Mucosa of gallbladder (tissue), 1 donor: ENCODE data around the gene TINAGL1. TPM values are rescaled to one million over a fixed set of nuclear protein-coding genes. Genes with fewer than 3 reads are reported as not detected.

Experiments
- DNase-seq: peaks from one replicate; pipeline ENCODE4 v3.0.0-alpha.2; 2020; ENCODE audit warnings: low spot score
- total RNA-seq: library from RNA; stranded (reverse); gene quantifications from one replicate; pipeline ENCODE4 v1.2.1, GENCODE V29; 2021
- donor health status: DM: no; HTN: no; CAD: no.

The TINAGL1 gene
- total RNA-seq, 1 donor from 2014 or later = 169 TPM

DNA sequence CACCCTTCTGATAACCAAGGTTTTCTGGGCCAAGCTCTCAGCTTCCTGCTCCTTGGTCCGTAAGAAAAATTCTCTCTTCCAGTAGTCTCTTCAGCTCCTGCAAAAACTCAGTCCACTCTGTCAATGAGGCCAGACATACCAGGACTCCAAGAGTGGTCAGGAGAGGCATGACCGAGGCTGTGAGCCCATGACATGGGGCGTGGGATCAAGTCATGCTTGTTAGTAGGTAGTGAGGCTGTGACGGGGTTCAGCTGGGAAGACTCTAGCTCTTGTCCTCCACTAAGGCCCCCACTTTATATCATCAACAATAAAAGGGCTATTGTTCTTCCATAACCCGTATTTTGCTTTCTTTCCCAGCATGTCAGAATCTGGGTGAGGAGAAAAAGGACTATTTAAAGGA, 31.0 kb downstream of the TINAGL1 start:
- DNase-seq = no peak

DNA sequence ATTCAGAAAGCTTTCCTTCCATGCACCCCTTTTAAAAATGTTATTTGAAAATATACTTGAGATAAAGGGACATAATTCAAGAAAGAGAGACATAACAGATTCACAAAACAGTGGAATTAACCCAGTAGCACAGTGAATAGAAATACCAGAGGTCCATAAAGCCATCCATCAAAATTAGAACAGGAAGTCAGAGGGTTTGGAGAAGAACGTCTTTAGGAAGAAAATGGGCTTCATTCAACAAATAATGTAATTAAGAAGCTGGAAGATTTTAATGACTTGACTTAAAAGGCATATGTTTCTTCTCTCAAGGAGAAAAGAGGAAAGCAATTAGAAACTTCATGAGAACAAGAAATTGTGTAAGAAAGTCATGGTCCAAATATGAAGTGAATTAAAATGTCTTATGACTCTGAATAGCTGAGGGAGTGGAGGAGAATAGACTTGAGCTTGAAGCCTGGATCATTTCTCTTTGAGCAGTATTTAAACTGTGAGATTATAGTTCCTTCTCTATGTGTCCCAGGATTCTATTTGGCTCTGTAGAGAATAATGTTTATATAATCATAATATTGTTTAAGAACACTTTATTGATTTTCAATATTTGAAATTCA, 33.3 kb downstream of the TINAGL1 start:
- no peak for DNase-seq

DNA sequence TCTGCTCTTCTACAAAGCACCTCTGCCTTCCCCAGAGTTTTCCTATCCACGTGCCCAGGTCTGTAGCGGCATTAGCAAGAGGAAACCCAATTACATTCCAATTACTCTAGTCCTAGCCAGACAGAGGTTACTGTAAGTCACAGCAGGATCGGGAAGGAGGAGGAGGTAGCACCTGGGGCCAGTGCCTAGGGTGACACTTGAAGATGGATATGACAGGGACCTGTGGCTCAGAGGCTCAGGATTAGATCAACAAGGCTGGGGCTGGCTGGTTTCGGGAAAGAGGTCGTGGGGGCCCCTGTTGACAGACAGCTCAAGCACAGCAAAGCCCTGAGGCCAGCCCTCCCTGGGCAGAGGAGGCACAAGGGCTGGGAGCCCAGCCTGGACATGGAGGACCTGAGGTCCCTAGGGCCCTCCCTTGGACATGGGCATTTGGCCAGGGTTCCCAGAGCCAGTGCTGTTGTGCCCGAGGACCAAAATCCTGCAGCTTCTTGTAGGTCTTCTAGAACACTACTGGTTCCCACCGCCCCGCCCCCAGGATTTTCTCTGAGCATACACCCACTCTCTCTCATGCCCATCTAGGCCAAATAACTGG, 38.2 kb downstream of the TINAGL1 start:
- no peak for DNase-seq

DNA sequence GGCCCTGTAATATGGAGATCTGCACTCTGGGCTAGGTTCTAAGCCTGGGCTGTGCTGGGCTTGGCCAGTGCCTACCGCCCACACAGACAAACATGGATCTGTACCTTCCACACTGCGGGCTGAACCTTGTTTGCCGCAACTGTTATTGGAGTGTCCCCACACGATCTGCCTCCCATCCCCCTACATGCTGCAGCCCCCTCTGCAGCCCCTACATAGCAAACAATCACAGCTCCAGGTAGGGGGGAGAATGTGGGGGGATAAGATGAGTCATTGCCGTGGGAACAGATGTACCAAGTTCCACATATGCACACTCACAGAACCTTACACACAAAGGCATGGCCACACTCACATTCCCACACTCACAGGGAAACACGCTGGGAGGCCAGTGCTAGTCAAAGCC, 39.1 kb downstream of the TINAGL1 start:
- DNase-seq = no peak

DNA sequence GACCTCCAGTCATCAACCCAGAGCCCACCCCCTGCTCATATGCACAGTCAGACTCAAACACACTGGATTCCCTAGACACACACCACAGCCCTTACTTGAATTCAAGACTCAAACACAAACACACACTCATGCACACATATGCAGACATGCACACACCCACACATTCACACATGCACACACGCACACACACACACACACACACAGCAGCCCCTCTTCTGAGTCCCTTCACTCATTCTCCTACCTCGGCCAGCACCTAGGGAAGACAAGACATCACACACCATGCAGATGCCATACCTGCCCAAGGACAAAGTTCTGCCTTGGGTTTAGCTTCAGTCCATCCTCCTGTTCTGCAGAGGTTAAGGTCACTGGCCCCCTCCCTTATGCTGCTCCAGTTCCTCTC, 39.6 kb downstream of the TINAGL1 start:
- no peak for DNase-seq

DNA sequence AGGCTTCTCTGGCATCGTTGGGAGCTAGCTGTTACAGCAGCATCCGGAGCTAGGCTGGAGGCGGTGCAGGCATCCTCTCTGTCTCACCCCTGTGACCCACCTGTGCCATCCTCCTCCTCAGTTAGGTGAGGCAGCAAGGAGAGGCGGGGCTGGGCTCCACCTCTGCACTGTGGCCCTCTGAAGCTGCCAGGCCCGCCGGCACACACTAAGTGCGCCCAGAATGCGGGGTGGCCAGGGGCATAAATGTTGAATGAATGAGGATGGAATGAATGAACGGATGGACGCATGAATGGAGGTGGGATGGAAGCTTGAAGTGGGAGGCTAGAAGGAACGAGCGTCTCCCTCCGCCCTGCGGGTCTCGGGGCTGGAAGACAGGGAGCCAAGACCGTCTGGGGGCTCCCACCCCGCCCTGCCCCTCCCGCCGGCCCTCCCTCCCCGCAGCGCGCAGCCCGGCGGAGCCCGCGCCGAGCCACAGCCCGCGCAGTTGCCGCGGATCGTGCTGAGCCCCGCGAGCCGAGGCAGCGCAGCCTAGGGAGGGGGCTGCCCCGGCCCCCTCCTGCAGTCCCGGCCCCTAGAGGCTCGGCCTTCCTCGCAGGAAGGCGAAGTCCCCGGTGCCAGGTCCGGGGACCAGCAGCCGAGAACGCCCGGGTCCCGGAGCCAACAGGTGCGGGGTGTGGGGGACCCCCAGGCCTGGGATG, 41.1 kb downstream of the TINAGL1 start, which contains the start of gene HCRTR1:
HCRTR1 (plus strand) TSS at position 472 of the 698 bp plus-strand sequence. CDS start 1,504 bp downstream, outside the sequence.
- no peak for DNase-seq

DNA sequence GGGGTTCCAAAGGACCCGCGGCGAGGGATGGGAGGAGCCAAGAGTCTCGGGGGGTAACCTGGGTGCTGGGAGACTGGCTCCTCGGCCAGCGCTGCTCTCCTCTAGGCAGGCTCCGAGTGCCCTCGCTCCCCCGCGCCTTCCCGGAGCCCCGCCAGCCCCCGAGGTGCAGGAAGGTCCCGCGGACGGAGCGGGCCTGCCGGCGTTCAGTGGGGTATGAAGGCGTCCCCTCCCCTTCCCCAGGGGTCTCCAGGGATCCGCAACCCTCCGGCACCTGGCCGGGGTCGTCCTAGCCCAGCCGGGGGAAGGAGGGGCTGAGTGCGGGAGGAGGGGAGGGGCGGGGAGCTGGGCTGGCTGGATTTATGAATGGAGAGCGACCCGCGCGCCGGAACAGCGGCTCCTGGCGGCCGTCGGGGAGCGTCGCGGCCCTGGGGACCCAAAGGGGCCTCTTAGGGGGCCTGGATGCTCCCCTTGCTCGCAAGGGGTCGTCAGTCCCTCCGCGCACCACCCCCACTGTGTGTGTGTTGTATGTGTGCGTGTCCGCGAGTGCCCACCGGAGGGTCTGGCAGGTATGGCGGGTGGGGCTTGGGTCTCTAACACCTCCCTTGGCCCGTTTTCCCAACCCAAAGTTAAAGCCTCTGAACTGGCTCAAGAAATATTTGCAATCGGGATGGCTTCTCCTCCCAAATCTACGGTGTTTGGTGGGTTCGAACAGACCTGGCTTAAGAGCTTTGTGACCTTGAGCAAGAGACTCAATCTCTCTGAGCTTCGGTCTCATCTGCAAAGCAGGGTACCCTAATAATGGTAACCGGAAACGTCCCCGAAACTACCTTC, 41.8 kb downstream of the TINAGL1 start:
- DNase-seq = no peak

DNA sequence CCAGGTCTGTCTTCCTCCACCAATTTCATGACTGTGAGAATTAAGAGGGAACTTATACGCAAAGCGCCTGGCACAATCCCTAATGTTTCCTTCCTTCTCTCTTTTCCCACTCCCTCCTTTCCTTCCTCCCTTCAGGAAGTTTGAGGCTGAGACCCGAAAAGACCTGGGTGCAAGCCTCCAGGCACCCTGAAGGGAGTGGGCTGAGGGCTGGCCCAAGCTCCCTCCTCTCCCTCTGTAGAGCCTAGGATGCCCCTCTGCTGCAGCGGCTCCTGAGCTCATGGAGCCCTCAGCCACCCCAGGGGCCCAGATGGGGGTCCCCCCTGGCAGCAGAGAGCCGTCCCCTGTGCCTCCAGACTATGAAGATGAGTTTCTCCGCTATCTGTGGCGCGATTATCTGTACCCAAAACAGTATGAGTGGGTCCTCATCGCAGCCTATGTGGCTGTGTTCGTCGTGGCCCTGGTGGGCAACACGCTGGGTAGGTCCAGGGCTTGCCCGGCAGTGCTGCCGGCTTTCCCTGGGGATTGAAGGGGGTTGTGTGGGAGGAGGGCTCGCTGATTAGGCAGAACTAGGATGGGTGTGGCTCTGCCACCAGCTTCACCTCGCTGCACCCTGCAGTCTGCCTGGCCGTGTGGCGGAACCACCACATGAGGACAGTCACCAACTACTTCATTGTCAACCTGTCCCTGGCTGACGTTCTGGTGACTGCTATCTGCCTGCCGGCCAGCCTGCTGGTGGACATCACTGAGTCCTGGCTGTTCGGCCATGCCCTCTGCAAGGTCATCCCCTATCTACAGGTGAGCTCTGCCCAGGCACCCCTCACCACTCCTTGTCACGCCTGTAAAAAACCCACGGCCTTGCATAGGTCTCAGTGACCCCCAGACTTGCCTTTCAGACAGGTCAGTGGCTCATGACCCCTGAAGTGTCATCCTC, 42.9 kb downstream of the TINAGL1 start:
- DNase-seq = no peak

DNA sequence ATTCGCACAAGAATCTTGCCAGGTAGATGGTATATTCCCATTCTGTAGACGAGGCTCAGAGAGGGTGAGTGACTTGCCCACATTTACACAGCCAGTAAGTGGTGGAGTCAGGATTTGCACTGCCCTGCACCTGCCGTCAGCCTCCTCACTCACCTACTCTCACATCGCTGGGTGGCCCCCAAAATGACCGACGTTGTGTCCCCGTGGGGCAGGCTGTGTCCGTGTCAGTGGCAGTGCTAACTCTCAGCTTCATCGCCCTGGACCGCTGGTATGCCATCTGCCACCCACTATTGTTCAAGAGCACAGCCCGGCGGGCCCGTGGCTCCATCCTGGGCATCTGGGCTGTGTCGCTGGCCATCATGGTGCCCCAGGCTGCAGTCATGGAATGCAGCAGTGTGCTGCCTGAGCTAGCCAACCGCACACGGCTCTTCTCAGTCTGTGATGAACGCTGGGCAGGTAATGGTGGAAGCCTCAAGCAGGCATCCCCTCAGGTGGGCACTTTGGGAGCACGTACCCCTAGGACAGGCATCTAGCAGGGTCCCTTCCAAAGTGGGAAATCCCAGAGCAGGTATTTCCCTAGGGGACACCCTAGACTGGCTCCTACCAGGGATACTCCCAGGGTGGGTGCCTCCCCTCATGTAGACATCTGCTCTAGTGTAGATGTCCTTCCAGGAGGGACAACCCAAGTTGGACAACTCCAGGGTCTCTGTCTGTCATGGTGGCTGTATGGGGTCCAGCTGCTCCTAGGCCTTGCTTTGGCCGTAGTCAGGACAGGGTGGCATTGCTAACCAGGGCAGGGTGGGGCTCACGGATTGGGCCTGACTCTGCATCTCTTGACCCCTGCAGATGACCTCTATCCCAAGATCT, 44.5 kb downstream of the TINAGL1 start:
- DNase-seq = no peak

DNA sequence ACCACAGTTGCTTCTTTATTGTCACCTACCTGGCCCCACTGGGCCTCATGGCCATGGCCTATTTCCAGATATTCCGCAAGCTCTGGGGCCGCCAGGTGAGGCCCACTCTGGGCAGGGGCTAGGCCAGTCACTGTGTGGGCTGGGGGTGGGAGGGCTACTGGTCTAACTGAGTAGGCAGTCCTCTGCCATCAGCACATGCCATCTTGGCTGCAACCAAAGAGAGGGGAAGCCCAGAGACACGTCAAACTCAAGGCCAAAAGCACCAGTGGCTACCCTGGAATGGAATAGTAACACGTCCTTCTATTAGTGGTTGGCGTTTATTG, 45.1 kb downstream of the TINAGL1 start:
- DNase-seq = no peak

DNA sequence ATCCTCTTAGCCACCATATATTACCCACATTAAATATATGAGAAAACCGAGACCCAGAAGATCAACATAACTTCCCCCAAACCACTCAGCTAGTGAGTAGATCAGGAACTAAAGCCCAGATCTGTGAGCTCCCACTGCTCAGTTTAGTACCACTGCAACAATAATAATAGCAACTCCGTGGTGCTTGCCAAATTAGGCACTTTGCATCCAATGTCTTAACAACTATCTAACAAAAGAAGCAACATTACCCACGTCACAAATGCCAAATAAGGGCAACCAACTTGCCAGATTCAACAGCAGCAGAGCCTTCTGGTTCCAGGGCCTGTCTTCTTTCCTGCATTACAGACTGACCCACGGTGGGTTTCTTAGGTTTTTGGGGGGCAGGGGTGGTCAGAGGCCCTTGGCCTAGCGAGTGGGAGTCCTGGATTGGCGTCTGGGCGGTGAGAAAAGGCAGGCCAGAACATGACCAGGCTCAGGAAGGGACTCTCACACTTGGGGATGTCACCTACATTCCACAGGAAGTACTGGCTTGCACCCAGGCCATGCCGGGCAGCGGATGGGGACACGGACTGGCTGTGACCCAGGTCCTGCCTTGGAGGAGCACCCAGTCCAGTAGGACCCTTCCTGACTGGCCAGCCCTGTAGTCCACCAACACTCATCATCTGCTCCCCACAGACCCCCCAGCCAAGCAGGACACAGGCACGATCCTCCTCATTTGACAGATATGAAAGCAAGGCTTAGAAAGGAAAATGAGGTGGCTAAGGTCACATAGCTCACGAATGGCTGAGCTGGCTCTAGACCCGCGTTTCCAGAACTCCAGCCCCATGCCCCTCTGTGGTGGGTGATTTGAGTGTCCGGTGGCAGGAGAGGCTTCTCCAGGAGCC, 45.8 kb downstream of the TINAGL1 start:
- no peak for DNase-seq

DNA sequence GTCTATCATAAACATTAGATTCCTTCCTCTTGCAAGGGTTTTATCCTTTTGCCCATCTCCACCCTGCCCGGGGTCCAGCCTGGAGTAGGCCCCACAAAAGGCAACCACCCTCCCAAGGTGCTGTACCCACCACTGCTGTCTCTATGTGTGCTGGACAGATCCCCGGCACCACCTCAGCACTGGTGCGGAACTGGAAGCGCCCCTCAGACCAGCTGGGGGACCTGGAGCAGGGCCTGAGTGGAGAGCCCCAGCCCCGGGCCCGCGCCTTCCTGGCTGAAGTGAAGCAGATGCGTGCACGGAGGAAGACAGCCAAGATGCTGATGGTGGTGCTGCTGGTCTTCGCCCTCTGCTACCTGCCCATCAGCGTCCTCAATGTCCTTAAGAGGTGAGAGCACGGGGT, 47.0 kb downstream of the TINAGL1 start:
- DNase-seq = no peak

DNA sequence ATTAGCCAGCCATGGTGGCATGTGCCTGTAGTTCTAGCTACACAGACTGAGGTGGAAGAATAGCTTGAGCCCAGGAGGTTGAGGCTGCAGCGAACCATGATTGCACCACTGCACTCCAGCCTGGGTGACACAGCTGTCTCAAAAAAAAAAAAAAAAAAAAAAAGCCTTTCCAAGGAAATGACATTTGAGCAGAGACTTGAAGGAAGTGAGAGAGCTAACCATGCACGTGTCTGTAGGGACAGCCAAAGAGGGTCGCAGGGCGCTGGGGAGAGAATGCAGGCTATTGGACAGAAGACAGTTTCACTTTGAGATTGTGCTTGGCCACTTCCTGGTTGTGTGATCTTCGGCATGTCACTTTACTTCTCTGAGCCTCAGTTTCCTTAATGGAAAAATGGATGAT, 48.0 kb downstream of the TINAGL1 start:
- DNase-seq = no peak

DNA sequence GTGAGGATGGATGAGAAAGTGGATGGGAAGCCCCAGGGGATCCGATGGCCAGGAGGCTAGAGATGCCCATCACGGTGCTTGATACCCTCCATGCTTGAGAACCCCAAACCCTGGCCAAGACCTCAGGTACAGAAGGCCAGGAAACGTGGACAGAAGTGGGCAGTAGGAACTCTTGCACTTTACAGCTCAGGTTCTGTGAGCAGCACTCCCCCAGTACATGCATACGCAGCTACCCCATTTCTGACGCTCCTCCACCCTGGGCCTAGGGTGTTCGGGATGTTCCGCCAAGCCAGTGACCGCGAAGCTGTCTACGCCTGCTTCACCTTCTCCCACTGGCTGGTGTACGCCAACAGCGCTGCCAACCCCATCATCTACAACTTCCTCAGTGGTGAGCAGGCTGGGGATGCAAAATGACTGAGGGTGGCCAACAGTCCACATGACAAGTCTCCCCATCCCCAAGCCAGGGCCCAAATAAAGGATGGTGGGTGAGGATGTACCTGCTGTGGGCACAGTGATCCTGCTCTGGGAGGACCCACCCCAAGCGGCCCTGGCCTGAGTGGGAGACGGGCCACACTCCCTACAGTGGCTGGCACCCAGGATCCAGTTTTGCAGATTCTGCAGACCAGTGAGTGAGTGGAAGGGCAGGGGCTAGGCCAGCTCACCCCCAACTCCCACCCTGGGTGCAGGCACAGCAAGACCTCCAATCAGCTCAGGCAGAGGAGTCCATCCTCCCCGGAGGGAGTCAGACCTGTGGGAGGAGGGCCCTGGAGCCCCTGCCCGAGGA, 48.6 kb downstream of the TINAGL1 start:
- no peak for DNase-seq

DNA sequence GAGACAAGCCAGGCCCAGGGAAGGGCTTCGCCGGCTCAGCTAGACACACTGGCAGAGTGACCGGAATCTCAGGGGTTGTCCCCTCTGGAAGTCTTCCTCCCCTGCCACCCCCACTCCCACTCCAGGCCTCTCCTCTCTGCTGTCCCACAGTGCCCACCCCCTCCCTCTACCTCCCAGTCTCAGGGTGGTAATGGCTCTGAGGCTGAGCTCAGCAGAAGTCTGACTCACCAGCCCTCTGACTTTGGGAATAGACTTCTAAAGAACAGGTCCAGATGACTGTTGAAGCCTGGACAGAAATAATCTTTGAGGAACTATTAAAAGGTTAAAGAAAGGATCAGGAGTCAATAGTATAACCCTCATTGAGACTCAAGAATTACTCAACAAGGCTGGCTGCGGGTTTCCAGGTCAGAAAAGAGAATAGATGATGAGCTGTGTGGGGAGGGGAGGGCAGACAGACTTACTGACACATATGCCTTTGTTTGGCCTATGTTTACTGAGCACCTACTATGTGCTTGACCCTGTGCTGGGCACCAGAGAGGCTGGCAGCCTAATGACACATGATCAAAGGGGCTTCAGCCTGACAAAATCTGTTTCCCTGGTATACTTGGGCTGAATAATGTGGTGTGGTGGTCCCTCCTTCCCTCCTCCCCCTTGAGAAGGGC, 49.4 kb downstream of the TINAGL1 start:
- no peak for DNase-seq

DNA sequence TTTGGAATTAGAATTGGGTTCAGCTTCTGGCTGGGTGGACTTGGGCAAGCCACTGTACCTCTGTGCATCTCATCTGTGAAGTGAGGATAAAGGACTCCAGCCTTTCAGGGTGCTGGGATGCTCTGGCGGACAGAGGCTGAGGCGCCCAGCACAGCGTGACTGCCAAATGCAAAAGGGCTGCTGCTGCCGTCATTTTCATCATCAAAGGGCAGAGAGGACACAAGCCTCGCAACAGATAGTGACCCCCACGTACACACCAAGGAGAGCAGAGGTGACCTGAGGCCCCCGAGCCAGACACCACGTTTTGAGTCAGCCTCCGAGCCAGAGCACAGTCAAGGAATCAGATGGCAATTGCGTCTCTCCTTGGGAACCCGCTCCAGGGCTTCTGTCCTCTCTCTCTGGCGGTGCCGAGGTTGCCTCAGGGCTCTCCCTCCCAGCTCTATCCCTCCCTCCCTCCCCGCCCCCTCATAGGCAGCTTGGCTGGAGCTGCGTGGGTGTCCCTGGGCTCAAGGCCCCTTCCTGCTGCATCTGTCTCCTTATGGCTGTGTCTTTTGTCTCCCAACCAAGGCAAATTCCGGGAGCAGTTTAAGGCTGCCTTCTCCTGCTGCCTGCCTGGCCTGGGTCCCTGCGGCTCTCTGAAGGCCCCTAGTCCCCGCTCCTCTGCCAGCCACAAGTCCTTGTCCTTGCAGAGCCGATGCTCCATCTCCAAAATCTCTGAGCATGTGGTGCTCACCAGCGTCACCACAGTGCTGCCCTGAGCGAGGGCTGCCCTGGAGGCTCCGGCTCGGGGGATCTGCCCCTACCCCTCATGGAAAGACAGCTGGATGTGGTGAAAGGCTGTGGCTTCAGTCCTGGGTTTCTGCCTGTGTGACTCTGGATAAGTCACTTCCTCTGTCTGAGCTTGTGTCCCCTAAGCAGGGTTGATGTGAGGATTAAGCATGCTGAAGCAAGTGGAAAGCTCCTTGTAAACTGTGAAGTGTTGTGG, 50.2 kb downstream of the TINAGL1 start:
- no peak for DNase-seq
